ENCODE data around the gene CPT2.

GRCh38 chr1:53255031-53255430 lies 58.4 kb downstream of the CPT2 start:
- TF ChIP-seq TAF15 (IDR thresholded peaks at IDR 0.05; ENCODE audit: low read depth, low read length, poor library complexity, severe bottlenecking) = no peak
- TF ChIP-seq, protein P1, sequence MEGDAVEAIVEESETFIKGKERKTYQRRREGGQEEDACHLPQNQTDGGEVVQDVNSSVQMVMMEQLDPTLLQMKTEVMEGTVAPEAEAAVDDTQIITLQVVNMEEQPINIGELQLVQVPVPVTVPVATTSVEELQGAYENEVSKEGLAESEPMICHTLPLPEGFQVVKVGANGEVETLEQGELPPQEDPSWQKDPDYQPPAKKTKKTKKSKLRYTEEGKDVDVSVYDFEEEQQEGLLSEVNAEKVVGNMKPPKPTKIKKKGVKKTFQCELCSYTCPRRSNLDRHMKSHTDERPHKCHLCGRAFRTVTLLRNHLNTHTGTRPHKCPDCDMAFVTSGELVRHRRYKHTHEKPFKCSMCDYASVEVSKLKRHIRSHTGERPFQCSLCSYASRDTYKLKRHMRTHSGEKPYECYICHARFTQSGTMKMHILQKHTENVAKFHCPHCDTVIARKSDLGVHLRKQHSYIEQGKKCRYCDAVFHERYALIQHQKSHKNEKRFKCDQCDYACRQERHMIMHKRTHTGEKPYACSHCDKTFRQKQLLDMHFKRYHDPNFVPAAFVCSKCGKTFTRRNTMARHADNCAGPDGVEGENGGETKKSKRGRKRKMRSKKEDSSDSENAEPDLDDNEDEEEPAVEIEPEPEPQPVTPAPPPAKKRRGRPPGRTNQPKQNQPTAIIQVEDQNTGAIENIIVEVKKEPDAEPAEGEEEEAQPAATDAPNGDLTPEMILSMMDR (CRISPR knock-in tag; IDR thresholded peaks at IDR 0.05) = no peak
- TF ChIP-seq ZNF317 (CRISPR knock-in tag; IDR thresholded peaks at IDR 0.05) = no peak
- TF ChIP-seq POLR2A (IDR thresholded peaks at IDR 0.05; ENCODE audit: insufficient read depth in 1 of 2, low read depth in 2 of 2, low read length in 2 of 2) = no peak
- no peak for TF ChIP-seq RBAK (CRISPR knock-in tag; IDR thresholded peaks at IDR 0.05)
- TF ChIP-seq ZBTB42 (CRISPR knock-in tag; IDR thresholded peaks at IDR 0.05) = no peak
- no peak for TF ChIP-seq REST (IDR thresholded peaks at IDR 0.05; ENCODE audit: borderline replicate concordance in 1 of 2, low read depth in 1 of 2, low read length in 2 of 2)
- no peak for TF ChIP-seq FOXM1 (CRISPR knock-in tag; IDR thresholded peaks at IDR 0.05)
- no peak for TF ChIP-seq SIX4 (CRISPR knock-in tag; IDR thresholded peaks at IDR 0.05)
- TF ChIP-seq, protein P2, sequence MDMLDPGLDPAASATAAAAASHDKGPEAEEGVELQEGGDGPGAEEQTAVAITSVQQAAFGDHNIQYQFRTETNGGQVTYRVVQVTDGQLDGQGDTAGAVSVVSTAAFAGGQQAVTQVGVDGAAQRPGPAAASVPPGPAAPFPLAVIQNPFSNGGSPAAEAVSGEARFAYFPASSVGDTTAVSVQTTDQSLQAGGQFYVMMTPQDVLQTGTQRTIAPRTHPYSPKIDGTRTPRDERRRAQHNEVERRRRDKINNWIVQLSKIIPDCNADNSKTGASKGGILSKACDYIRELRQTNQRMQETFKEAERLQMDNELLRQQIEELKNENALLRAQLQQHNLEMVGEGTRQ (IDR thresholded peaks at IDR 0.05; ENCODE audit: low read depth, low read length) = no peak
- TF ChIP-seq, protein P2 (CRISPR knock-in tag; IDR thresholded peaks at IDR 0.05; ENCODE audit: borderline replicate concordance) = no peak
- TF ChIP-seq, protein P3, sequence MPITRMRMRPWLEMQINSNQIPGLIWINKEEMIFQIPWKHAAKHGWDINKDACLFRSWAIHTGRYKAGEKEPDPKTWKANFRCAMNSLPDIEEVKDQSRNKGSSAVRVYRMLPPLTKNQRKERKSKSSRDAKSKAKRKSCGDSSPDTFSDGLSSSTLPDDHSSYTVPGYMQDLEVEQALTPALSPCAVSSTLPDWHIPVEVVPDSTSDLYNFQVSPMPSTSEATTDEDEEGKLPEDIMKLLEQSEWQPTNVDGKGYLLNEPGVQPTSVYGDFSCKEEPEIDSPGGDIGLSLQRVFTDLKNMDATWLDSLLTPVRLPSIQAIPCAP (CRISPR knock-in tag; IDR thresholded peaks at IDR 0.05; ENCODE audit: low read depth) = no peak
